ENCODE measurements around the gene HJURP.

GRCh38 chr2:233822781-233823730, 31.3 kb downstream of the HJURP start:
- TF ChIP-seq CTCF (conservative IDR thresholded peaks at IDR 0.05) (no peak), ZFX (IDR thresholded peaks at IDR 0.05) (no peak)
